SK-N-SH treated with all-trans-retinoic acid at 6 μM for 48 hours (cell line): Measurements from ENCODE around the gene AUTS2.

ENCODE experiments used
- ZFP3 ChIP-seq: fragments of 250-450 bp; sonication (Bioruptor Pico); IDR thresholded peaks from 2 replicates; pipeline ENCODE4 v1.5.0; 2020; ENCODE audit warnings: mild to moderate bottlenecking, moderate library complexity
- TF ChIP-seq, protein P1 (sequence below): fragments of 250-450 bp; sonication (Bioruptor Pico); IDR thresholded peaks from 2 replicates; pipeline ENCODE4 v1.8.0; 2020; ENCODE audit warnings: mild to moderate bottlenecking, moderate library complexity, borderline replicate concordance

DNA sequence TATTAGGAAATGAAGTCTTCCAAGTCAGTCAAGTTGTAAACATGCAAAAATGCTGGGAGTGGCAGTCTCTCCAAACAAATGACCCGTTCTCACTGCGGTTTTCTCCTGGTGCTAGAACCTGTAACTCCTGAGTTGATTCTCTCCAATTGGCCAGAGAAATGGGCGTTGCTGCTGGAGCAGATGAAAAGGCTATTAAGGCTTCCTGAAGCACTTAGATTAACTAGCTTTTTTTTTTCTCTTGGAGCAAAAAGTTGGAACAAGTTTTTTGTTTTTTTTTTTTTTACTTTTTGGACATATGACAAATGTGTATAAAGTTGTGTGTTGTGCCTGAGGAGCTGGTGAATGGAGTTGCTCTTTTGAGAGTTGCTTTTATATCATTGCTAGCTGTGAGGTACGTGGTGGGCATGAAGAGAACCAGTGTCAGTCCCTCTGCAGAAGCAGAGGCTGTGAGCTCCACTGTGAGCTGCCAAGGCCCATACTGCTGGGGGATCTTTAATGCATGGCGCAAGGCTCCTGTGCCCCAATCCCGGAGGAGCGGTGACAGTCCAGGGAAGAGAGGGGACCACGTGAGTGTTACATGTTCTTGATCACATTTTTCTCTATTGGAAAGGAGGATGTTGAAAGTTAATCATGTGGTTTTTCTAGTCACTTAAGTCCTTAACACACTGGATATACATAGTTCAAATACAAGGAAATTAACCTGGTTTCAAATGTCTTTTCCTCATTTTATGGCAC is 1140.0 kb downstream of the AUTS2 start:
- no peak for TF ChIP-seq ZFP3 (CRISPR knock-in tag)
- TF ChIP-seq, protein P1, sequence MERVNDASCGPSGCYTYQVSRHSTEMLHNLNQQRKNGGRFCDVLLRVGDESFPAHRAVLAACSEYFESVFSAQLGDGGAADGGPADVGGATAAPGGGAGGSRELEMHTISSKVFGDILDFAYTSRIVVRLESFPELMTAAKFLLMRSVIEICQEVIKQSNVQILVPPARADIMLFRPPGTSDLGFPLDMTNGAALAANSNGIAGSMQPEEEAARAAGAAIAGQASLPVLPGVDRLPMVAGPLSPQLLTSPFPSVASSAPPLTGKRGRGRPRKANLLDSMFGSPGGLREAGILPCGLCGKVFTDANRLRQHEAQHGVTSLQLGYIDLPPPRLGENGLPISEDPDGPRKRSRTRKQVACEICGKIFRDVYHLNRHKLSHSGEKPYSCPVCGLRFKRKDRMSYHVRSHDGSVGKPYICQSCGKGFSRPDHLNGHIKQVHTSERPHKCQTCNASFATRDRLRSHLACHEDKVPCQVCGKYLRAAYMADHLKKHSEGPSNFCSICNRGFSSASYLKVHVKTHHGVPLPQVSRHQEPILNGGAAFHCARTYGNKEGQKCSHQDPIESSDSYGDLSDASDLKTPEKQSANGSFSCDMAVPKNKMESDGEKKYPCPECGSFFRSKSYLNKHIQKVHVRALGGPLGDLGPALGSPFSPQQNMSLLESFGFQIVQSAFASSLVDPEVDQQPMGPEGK, result no peak
